ENCODE measurements around the gene SMIM41.

GRCh38 chr12:52062167-52063081, 17.1 kb upstream of the SMIM41 start:
- TF ChIP-seq, protein P1, sequence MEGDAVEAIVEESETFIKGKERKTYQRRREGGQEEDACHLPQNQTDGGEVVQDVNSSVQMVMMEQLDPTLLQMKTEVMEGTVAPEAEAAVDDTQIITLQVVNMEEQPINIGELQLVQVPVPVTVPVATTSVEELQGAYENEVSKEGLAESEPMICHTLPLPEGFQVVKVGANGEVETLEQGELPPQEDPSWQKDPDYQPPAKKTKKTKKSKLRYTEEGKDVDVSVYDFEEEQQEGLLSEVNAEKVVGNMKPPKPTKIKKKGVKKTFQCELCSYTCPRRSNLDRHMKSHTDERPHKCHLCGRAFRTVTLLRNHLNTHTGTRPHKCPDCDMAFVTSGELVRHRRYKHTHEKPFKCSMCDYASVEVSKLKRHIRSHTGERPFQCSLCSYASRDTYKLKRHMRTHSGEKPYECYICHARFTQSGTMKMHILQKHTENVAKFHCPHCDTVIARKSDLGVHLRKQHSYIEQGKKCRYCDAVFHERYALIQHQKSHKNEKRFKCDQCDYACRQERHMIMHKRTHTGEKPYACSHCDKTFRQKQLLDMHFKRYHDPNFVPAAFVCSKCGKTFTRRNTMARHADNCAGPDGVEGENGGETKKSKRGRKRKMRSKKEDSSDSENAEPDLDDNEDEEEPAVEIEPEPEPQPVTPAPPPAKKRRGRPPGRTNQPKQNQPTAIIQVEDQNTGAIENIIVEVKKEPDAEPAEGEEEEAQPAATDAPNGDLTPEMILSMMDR (IDR thresholded peaks at IDR 0.05), result no peak
- no peak for TF ChIP-seq RFX5 (IDR thresholded peaks at IDR 0.05)
- no peak for TF ChIP-seq JUNB (IDR thresholded peaks at IDR 0.05)
- no peak for TF ChIP-seq CEBPB (IDR thresholded peaks at IDR 0.05)
- no peak for TF ChIP-seq POLR2A (IDR thresholded peaks at IDR 0.05; ENCODE audit: low read length)
- TF ChIP-seq PHF8 (IDR thresholded peaks at IDR 0.05; ENCODE audit: borderline replicate concordance, low read depth), result no peak
- TF ChIP-seq, protein P2, sequence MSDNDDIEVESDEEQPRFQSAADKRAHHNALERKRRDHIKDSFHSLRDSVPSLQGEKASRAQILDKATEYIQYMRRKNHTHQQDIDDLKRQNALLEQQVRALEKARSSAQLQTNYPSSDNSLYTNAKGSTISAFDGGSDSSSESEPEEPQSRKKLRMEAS (IDR thresholded peaks at IDR 0.05), result no peak
- TF ChIP-seq EHMT2 (IDR thresholded peaks at IDR 0.05; ENCODE audit: low read depth), result no peak
- no peak for TF ChIP-seq RCOR1 (IDR thresholded peaks at IDR 0.05; ENCODE audit: low read depth, low read length)
- TF ChIP-seq RNF2 (IDR thresholded peaks at IDR 0.05; ENCODE audit: borderline replicate concordance, low read depth), result no peak
- no peak for TF ChIP-seq CBX8 (IDR thresholded peaks at IDR 0.05)
- TF ChIP-seq NR3C1 (IDR thresholded peaks at IDR 0.05), result no peak
